IMR-90 (cell line): Measurements from ENCODE around the gene KCNIP1.

Experiments used
- BHLHE40 ChIP-seq: fragments of 150-350 bp; IDR thresholded peaks from 2 replicates; pipeline ENCODE4 v1.6.1; 2016; ENCODE audit warnings: mild to moderate bottlenecking, low read depth, low read length
- CTCF ChIP-seq: conservative IDR thresholded peaks from 2 replicates; pipeline ENCODE4 v1.5.1; 2012; ENCODE audit warnings: mild to moderate bottlenecking, low read depth, low read length, improper control_type of control experiment
- MAFK ChIP-seq: IDR thresholded peaks from 2 replicates; pipeline ENCODE4 v1.6.1; 2012; ENCODE audit warnings: low read depth, low read length, improper control_type of control experiment
- MAZ ChIP-seq: IDR thresholded peaks from 2 replicates; pipeline ENCODE4 v1.6.1; 2012; ENCODE audit warnings: low read depth, mild to moderate bottlenecking, low read length, improper control_type of control experiment, moderate library complexity, borderline replicate concordance
- NFE2L2 ChIP-seq: fragments of 150-350 bp; IDR thresholded peaks from 2 replicates; pipeline ENCODE4 v1.6.1; 2016; ENCODE audit warnings: low read depth, mild to moderate bottlenecking, low read length
- POLR2A ChIP-seq: IDR thresholded peaks from 2 replicates; pipeline ENCODE4 v1.6.1; 2012; ENCODE audit warnings: mild to moderate bottlenecking, low read depth, low read length
- RAD21 ChIP-seq: IDR thresholded peaks from 2 replicates; pipeline ENCODE4 v1.6.1; 2012; ENCODE audit warnings: low read length, improper control_type of control experiment
- RCOR1 ChIP-seq: IDR thresholded peaks from 2 replicates; pipeline ENCODE4 v1.6.1; 2012; ENCODE audit warnings: mild to moderate bottlenecking, low read length, improper control_type of control experiment; ENCODE audit not compliant: insufficient replicate concordance
- RFX5 ChIP-seq: IDR thresholded peaks from 2 replicates; pipeline ENCODE4 v1.8.0; 2012; ENCODE audit warnings: low read depth, mild to moderate bottlenecking, low read length, moderate library complexity
- SMC3 ChIP-seq: fragments of 150-350 bp; IDR thresholded peaks from 2 replicates; pipeline ENCODE4 v1.6.1; 2016; ENCODE audit warnings: low read depth, mild to moderate bottlenecking, antibody characterized with exemption, low read length, moderate library complexity
- TF ChIP-seq, protein P1 (sequence below): fragments of 150-350 bp; IDR thresholded peaks from 2 replicates; pipeline ENCODE4 v1.6.1; 2016; ENCODE audit warnings: low read depth, mild to moderate bottlenecking, low read length, moderate library complexity, borderline replicate concordance
- TF ChIP-seq, protein P2 (sequence below): fragments of 150-350 bp; IDR thresholded peaks from 2 replicates; pipeline ENCODE4 v1.6.1; 2017; ENCODE audit warnings: mild to moderate bottlenecking, antibody characterized with exemption, low read length, low read depth

DNA sequence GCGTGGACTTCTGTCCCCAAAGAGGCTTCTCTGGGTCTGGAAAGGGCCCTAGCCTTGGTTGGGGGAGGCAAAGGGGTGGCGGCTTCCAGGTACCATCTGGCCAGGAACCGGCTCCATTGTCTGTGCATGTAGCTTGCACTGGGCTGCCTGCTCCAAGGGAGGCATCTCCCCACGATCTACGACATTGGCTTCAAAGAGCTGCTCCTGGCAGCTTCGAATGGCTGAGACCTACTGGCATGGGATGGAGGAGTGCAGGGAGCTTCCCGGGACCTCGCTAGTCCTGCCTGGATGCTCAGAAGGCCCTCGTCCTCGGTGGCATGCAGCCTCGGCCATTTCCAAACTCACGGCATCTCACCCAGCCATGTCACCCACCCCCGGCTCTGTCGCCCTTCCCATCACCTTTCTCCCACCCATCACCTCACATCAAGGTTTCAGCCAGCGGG, 137.8 kb downstream of the KCNIP1 start:
- TF ChIP-seq CTCF = no peak
- no peak for TF ChIP-seq POLR2A
- TF ChIP-seq, protein P1, sequence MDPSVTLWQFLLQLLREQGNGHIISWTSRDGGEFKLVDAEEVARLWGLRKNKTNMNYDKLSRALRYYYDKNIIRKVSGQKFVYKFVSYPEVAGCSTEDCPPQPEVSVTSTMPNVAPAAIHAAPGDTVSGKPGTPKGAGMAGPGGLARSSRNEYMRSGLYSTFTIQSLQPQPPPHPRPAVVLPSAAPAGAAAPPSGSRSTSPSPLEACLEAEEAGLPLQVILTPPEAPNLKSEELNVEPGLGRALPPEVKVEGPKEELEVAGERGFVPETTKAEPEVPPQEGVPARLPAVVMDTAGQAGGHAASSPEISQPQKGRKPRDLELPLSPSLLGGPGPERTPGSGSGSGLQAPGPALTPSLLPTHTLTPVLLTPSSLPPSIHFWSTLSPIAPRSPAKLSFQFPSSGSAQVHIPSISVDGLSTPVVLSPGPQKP = no peak
- no peak for TF ChIP-seq RCOR1
- no peak for TF ChIP-seq MAZ
- TF ChIP-seq, protein P2, sequence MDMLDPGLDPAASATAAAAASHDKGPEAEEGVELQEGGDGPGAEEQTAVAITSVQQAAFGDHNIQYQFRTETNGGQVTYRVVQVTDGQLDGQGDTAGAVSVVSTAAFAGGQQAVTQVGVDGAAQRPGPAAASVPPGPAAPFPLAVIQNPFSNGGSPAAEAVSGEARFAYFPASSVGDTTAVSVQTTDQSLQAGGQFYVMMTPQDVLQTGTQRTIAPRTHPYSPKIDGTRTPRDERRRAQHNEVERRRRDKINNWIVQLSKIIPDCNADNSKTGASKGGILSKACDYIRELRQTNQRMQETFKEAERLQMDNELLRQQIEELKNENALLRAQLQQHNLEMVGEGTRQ = no peak
- no peak for TF ChIP-seq BHLHE40
- no peak for TF ChIP-seq RFX5
- no peak for TF ChIP-seq SMC3
- no peak for TF ChIP-seq MAFK
- TF ChIP-seq NFE2L2 = no peak
- TF ChIP-seq RAD21 = no peak
